Smooth muscle cell (in vitro differentiated cells): ENCODE measurements around the gene PTH. TPM values are rescaled to one million over a fixed set of nuclear protein-coding genes. Genes with fewer than 3 reads are reported as not detected.

Source experiments
- DNase-seq: peaks from one replicate; lab custom pipeline; 2025; ENCODE audit not compliant: unreplicated experiment; lab: John Stamatoyannopoulos, UW
- H2AFZ ChIP-seq: fragments of 200-600 bp; sonication (generic); 2 replicates; pipeline ENCODE4 v1.6.0; 2016; ENCODE audit warnings: antibody characterized with exemption, low read depth, mild to moderate bottlenecking
- H3F3A ChIP-seq: fragments of 200-600 bp; sonication (generic); 2 replicates; pipeline ENCODE4 v1.6.0; 2017; ENCODE audit warnings: antibody characterized with exemption, low read depth
- H3K27ac ChIP-seq: fragments of 200-600 bp; sonication (generic); 2 replicates; pipeline ENCODE4 v1.5.1; 2016; ENCODE audit warnings: low read depth, mild to moderate bottlenecking
- H3K27me3 ChIP-seq: fragments of 200-600 bp; sonication (generic); 2 replicates; pipeline ENCODE4 v1.6.1; 2016; ENCODE audit warnings: low read depth, mild to moderate bottlenecking
- H3K36me3 ChIP-seq: fragments of 200-600 bp; sonication (generic); 2 replicates; pipeline ENCODE4 v1.5.1; 2016; ENCODE audit warnings: low read depth
- H3K4me1 ChIP-seq: fragments of 200-600 bp; sonication (generic); 2 replicates; pipeline ENCODE4 v1.5.1; 2016; ENCODE audit warnings: low read depth
- H3K4me2 ChIP-seq: fragments of 200-600 bp; sonication (generic); 2 replicates; pipeline ENCODE4 v1.6.0; 2016; ENCODE audit warnings: mild to moderate bottlenecking
- H3K4me3 ChIP-seq: fragments of 200-600 bp; sonication (generic); 2 replicates; pipeline ENCODE4 v1.5.1; 2016; ENCODE audit warnings: mild to moderate bottlenecking
- H3K79me2 ChIP-seq: fragments of 200-600 bp; sonication (generic); 2 replicates; pipeline ENCODE4 v1.6.0; 2016; ENCODE audit warnings: low read depth, mild to moderate bottlenecking
- H3K9ac ChIP-seq: fragments of 200-600 bp; sonication (generic); 2 replicates; pipeline ENCODE4 v1.6.0; 2016; ENCODE audit warnings: low read depth
- H3K9me3 ChIP-seq: fragments of 200-600 bp; sonication (generic); replicated peaks from 2 replicates; pipeline ENCODE4 v1.5.1; 2016; ENCODE audit warnings: low read depth
- H4K20me1 ChIP-seq: fragments of 200-600 bp; sonication (generic); 2 replicates; pipeline ENCODE4 v1.6.0; 2016; ENCODE audit warnings: low read depth
- CTCF ChIP-seq: fragments of 200-600 bp; sonication (generic); IDR thresholded peaks from 2 replicates; pipeline ENCODE4 v1.5.1; 2017; ENCODE audit warnings: borderline replicate concordance, mild to moderate bottlenecking, antibody characterized with exemption; ENCODE audit not compliant: insufficient read depth, poor library complexity, severe bottlenecking
- WGBS: methylation state at CpG from one replicate; pipeline ENCODE4 v1.1.7; 2016; ENCODE audit warnings: low lambda C conversion rate; 5-methylcytosine and 5-hydroxymethylcytosine counted together
- polyA plus RNA-seq: library from polyadenylated mRNA; unstranded; fragments of >200 nt; fragmentation: Nextera tagmentation; extraction: Ambion mirVana; gene quantifications from 2 replicates; pipeline ENCODE4 v1.2.1, GENCODE V29; 2016
- total RNA-seq: library from RNA; depleted of rRNA; stranded (reverse); fragments of >200 nt; gene quantifications from 2 replicates; pipeline ENCODE4 v1.2.3, GENCODE V29; 2014

The PTH gene
- total and polyA plus RNA-seq, 2 experiments from 2014 or later = not detected

- no peaks in the 10 kb centered on the region for H3K79me2 ChIP-seq
- H4K20me1 ChIP-seq = no peaks in the 10 kb centered on the region
- no peak overlapping the region for H3K4me2 ChIP-seq
- H3F3A ChIP-seq = no peaks in the 10 kb centered on the region
- H3K4me1 ChIP-seq = no peaks in the 10 kb centered on the region
- no peak overlapping the region for H2AFZ ChIP-seq
- no peak overlapping the region for H3K4me3 ChIP-seq
- H3K9me3 ChIP-seq = no peaks in the 10 kb centered on the region
- no peak overlapping the region for H3K27ac ChIP-seq
- H3K27me3 ChIP-seq = peaks cover 13% of the 10 kb centered on the region
- no peak for DNase-seq
- H3K9ac ChIP-seq = no peak overlapping the region
- TF ChIP-seq CTCF = no peak
- H3K36me3 ChIP-seq = no peaks in the 10 kb centered on the region
- WGBS = 87% methylated on average over 2 of the region's 2 CpGs
Observed at GRCh38 chr11:13525257-13525656, 29.5 kb upstream of the PTH start.

- H3K27ac ChIP-seq = no peak overlapping the region
- no peak overlapping the region for H3K4me2 ChIP-seq
- no peaks in the 10 kb centered on the region for H3K9me3 ChIP-seq
- H3K9ac ChIP-seq = no peak overlapping the region
- no peaks in the 10 kb centered on the region for H3K4me1 ChIP-seq
- H2AFZ ChIP-seq = no peak overlapping the region
- H3K4me3 ChIP-seq = no peak overlapping the region
- H3K27me3 ChIP-seq = no peaks in the 10 kb centered on the region
- WGBS = 94% methylated on average over 1 of the region's 1 CpG
- TF ChIP-seq CTCF = no peak
- H3F3A ChIP-seq = no peaks in the 10 kb centered on the region
- no peak for DNase-seq
- no peaks in the 10 kb centered on the region for H4K20me1 ChIP-seq
- no peaks in the 10 kb centered on the region for H3K36me3 ChIP-seq
- no peaks in the 10 kb centered on the region for H3K79me2 ChIP-seq
Observed at GRCh38 chr11:13503393-13503792, 7.6 kb upstream of the PTH start.

- no peak overlapping the region for H2AFZ ChIP-seq
- WGBS = 88% methylated on average over 1 of the region's 1 CpG
- H3K4me2 ChIP-seq = no peak overlapping the region
- TF ChIP-seq CTCF = no peak
- H3K79me2 ChIP-seq = no peaks in the 10 kb centered on the region
- H3K27me3 ChIP-seq = no peaks in the 10 kb centered on the region
- no peak for DNase-seq
- no peak overlapping the region for H3K4me3 ChIP-seq
- H4K20me1 ChIP-seq = no peaks in the 10 kb centered on the region
- H3K27ac ChIP-seq = no peak overlapping the region
- no peaks in the 10 kb centered on the region for H3K9me3 ChIP-seq
- H3K36me3 ChIP-seq = no peaks in the 10 kb centered on the region
- H3K9ac ChIP-seq = no peak overlapping the region
- H3K4me1 ChIP-seq = no peaks in the 10 kb centered on the region
- H3F3A ChIP-seq = no peaks in the 10 kb centered on the region
Observed at GRCh38 chr11:13502492-13502891, 6.7 kb upstream of the PTH start.

GRCh38 chr11:13494051-13494450, 1.7 kb downstream of the PTH start:
- H4K20me1 ChIP-seq = no peaks in the 10 kb centered on the region
- WGBS = 19% methylated on average over 3 of the region's 3 CpGs
- H2AFZ ChIP-seq = no peak overlapping the region
- H3K27ac ChIP-seq = no peak overlapping the region
- no peaks in the 10 kb centered on the region for H3K4me1 ChIP-seq
- no peak for DNase-seq
- H3F3A ChIP-seq = no peaks in the 10 kb centered on the region
- H3K27me3 ChIP-seq = no peaks in the 10 kb centered on the region
- no peak overlapping the region for H3K4me2 ChIP-seq
- no peaks in the 10 kb centered on the region for H3K9me3 ChIP-seq
- no peaks in the 10 kb centered on the region for H3K79me2 ChIP-seq
- no peak overlapping the region for H3K9ac ChIP-seq
- H3K36me3 ChIP-seq = no peaks in the 10 kb centered on the region
- H3K4me3 ChIP-seq = no peak overlapping the region
- TF ChIP-seq CTCF = no peak
